Measurements from ENCODE around the gene ANKRD52. TPM values are rescaled to one million over a fixed set of nuclear protein-coding genes. Genes with fewer than 3 reads are reported as not detected.
"Not testable (repeated sequence)": the region's sequence is repeated elsewhere in the genome, so short reads cannot be mapped to it uniquely, and the experiment has no call there.

The ANKRD52 gene
- polyA plus RNA-seq, 3 donors, result 29.8 to 38.7 (median 34.0) TPM

DNA sequence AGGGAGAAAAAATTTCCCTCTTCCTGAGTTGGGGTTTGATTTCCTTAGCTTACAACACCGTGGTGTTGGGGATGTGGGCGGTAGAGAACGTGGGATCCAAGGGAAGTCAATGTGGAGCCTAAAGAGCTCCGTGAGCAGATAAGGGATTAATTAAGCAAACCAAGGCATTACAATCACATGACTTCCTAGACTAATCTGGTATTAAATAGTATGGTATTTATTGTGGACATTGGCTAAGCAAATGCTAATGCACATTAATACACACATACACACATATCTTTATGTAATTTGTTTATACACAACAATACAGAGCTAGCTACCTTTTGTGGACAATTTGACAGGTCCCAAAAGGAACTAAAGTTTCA lies 35.7 kb downstream of the ANKRD52 start:
- no peak for DNase-seq (ENCODE audit: extremely low read depth in 1 of 11, low read depth in 9 of 11, low spot score in 4 of 11)

DNA sequence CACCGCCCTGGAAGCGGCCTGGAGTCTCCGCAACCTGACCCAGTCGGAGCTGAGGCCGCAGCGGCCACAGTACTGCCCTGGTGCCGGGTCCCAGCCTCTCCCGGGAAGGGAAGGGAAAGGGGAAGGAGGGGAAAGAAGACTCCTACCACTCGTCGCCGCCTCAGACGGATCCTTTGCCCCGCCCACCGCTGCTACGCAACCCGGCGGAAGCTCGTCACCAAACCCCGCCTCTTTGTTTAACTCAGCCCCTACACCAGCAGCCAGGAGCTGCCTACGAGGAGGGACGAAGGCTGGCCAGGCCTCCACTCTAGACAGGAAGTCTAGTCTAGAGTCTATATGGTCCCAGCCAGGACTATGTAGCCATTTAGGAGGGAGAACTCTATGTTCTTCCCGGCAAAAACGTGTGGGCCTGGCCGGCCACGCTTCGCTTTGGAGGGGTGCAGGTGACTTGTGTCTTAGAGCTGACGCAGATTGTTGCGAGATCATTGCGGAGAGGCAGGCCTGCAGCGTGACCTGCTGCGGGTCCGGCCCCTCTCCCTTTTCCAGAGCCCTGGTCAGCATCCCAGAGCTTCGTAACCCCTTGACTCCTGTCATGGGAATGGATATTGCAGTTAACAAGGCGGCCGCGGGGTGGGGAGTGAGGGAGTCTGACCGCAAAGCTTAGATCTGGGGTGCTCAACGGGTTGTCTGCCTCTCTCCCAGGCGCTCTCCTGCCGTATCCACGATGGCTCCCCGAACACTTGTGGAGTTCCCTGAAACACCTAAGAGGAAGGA lies 36.2 kb downstream of the ANKRD52 start, which contains the start of gene RNF41:
Gene RNF41 (minus strand): TSS at position 166 of the 774 bp plus-strand sequence. CDS start 7,875 bp downstream, outside the sequence.
- peak; percentile 94 to 98 (median 96) for DNase-seq (ENCODE audit: extremely low read depth in 1 of 11, low read depth in 9 of 11, low spot score in 4 of 11)

DNA sequence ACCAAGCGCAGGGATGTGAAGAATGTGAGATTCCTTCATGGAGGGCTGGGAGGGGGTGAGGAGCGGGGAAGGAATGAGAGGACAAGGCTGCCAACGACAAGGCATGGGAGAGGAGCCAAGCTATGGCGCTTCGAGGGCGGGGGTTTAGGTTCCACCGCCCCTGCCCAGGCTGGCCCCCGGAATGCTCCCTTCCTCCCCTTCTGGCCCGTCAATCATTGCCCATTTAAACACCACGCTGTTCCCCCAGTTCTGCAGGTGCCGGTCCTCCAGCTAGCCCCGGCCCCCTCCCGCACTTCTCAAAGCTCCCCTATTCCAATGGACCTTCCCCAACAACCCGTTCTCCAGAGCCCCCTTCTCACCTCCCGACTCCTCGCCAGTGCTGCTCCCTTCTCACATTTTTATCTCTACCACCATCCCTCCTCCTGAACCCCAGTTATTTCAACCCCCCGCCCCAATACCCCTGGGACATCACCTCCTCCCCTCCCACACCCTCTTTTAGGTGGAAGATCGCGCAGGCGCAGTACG lies 36.9 kb downstream of the ANKRD52 start:
- DNase-seq (ENCODE audit: extremely low read depth in 1 of 11, low read depth in 9 of 11, low spot score in 4 of 11), result peak in 6 of 11 donors; percentile 55 to 73 (median 61)

DNA sequence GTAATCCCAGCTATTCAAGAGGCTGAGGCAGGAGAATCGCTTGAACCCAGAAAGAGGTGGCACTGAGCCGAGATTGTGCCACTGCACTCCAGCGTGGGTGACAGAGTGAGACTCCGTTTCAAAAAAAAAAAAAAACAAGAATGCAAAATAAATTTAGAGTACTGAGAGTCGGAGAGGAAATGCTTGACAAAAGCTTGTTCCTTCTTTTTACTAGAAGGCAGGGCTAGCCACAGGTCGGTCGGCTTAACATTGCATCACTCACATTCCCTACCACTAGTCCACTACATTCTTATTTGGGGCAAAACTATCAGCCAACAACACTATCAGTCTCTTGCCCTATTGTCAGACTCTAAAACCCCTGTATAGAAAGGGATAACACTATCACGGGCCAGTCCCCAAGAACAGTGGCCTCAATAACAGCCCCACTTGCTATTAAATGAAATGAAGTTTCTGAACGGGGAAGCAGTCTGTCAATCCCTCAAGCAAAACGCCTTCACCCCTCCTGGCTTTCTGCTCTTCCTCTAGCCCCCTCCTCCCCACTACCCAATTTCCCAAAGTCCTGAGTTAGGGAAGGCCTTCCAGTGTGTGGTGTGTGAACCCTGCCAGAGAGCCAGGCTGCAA lies 37.5 kb downstream of the ANKRD52 start:
- no peak for DNase-seq (ENCODE audit: extremely low read depth in 1 of 11, low read depth in 9 of 11, low spot score in 4 of 11)

DNA sequence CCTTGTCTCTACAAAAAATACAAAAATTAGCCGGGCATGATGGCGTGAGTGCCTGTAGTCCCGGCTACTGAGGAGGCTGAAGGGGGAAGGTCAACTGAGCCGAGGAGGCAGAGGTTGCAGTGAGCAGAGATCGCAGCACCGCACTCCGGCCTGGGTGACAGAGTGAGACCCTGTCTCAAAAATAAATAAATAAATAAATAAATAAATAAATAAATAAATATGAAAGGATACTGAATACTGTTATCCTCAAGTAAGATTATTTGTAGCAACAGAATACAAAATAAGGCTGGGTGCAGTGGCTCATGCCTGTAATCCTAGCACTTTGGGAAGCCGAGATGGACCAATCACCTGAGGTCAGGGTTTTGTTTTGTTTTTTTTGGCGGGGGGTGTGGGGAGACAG lies 38.3 kb downstream of the ANKRD52 start:
- DNase-seq (ENCODE audit: extremely low read depth in 1 of 11, low read depth in 9 of 11, low spot score in 4 of 11), result no peak

DNA sequence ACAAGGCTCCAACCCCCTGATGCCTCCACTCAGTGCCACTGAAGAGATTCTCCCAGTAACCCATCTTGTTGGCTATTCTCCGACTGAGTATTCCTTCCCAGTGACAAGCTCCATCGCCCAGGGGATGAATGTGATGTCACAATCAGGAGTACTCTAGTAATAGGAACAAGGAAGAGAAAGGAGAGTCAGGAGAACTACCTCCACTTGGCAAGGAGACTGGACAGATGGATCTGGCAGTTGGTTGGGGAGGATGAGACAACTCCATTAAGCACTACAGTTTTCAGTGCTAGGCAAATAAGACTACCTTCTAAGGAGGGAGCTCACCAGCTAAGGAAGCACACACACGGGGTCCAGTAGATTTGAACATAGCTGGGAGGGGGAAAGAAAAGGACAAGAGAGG lies 41.7 kb downstream of the ANKRD52 start:
- DNase-seq (ENCODE audit: extremely low read depth in 1 of 11, low read depth in 9 of 11, low spot score in 4 of 11), result no peak

DNA sequence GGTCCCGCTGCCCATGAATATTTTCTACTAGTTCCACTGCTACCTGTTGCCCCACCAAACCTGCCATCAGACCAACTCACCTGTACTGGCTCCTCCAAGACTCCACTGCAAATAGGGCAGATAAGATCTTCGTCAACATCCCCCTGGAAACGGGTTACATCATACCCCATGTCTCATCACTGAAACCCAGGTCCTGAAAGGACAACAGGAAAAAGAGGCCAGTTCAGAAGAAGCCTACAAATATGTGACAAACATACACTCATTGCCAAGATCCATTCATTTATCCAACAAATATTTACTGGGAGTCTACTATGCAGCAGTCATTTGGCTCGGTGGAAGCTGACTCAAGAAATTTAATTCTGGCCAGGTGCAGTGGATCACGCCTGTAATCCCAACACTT lies 44.3 kb downstream of the ANKRD52 start:
- DNase-seq (ENCODE audit: extremely low read depth in 1 of 11, low read depth in 9 of 11, low spot score in 4 of 11), result no peak

DNA sequence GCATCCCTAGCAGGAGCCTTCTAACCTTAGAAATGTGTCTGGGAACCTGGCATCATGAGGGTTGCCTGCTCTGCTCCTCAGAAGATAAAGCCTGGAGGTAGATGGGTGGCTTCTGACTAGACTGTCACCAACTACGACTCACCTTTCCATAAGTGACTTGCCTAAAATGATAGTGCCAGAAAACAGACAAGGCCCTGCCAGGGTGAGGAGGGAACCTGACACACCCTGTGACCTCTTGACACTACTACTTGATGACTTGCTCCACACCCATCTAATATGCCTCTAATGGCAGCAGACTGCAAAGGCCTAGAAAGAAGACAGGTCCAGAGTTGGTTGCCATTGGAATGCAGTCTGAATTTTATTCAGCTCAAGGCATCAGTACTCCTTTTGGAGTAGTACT lies 45.8 kb downstream of the ANKRD52 start:
- DNase-seq (ENCODE audit: extremely low read depth in 1 of 11, low read depth in 9 of 11, low spot score in 4 of 11), result no peak

DNA sequence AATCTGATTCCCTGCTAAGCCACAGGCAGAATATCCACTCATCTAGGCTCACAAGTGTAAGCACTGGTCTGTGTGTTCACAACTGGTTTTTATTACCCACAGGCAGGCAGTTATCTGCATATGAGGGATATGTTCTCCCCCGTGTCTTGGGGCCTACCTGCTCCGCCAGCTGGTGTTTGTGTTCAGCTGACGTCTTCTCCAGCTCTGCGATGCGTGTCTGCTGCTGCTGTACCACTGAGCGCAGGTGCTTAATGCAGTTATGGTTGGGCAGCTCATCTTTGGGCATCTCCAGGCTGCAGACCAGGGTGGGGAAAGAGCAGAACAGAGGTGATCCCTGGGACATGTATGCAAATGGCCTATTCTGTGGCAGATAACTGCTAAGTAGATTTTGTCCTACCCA lies 50.2 kb downstream of the ANKRD52 start:
- no peak for DNase-seq (ENCODE audit: extremely low read depth in 1 of 11, low read depth in 9 of 11, low spot score in 4 of 11)

DNA sequence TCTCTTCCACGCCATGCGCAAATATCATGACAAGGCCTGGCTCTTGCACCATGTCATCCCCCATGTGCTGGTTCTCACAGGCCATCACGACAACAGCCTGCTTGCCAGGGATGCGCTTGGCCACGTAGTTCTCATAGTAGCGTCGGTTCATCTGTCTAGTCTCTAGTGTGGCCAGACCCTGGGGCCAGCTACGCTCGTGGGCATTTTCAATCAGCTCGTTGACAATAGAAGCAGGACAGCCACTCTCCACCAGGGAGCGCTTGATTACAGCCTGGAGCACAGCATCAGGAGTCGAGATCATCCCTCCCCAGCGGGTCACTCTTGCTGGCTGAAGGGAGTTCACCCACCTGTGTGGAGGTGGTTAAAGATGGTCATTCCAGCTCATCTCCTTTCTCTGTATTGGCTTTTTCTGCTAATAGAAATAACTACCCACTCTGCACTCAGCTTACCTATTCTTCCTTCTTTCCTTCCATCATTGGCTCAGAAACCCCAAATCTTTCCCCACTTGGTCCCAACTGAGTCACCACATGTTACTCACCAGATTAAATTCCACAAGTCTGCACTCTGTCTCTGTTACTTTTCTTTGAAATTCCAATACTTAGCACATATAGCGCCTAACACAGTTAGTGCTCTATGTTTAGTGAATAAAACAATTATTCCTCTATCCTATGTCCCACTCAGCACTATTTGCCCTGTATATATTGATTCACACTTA lies 51.6 kb downstream of the ANKRD52 start:
- no peak for DNase-seq (ENCODE audit: extremely low read depth in 1 of 11, low read depth in 9 of 11, low spot score in 4 of 11)

DNA sequence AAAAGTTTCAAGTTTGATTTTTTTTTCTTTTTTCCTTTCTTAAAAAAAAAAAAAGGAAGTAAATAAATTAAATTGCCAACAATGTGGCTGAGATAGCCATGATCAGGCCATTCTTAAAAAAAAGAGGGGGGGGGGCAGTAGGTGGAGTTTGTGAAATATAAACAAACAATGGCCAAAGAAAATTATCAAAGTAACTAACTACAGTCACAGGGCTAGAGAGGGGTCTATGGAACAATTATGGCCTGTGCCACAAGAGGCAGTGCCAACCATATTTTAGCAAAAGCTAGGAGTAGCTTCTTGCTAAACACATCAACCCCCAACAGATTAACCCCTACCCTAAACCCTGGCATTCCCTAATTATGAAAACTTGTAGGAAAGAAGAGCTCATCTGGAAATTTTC lies 52.7 kb downstream of the ANKRD52 start:
- no peak for DNase-seq (ENCODE audit: extremely low read depth in 1 of 11, low read depth in 9 of 11, low spot score in 4 of 11)

DNA sequence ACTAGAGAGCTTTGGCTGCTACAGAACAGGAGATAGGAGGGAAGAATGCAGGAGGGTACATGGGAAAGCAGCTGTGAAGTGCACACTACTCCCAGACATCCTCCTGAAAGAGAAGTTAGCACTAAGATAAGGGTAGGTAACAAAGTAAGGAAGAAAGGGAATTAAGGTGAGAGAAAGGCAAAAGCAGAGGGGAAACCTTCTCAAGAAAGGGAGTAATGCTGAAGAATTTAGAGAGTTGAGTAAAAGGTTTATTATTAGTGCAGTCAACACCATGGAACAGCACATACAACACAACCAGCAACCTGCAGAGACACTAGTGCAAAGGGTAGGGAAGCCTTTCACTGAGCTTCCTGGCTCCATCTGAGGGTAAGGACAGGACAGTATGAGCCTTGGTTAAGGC lies 53.9 kb downstream of the ANKRD52 start:
- DNase-seq (ENCODE audit: extremely low read depth in 1 of 11, low read depth in 9 of 11, low spot score in 4 of 11), result no peak

DNA sequence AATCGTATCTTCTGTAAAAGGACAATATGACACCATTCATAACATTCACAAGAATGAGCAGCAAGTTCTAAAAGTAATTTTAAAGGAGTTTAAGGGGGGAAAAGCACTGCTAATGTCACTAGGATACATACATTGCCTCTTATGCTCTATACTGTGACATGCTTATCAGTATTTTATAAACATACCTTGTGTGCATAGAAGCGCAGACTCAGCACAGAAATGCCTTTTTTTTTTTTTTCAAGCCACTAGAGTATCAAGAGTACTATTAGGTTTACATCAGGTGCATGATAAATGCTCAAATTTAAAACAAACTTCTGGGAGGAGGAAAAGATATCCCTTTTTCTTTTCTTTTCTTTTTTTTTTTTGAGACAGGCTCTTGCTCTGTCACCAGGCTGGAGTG lies 55.3 kb downstream of the ANKRD52 start:
- no peak for DNase-seq (ENCODE audit: extremely low read depth in 1 of 11, low read depth in 9 of 11, low spot score in 4 of 11)

DNA sequence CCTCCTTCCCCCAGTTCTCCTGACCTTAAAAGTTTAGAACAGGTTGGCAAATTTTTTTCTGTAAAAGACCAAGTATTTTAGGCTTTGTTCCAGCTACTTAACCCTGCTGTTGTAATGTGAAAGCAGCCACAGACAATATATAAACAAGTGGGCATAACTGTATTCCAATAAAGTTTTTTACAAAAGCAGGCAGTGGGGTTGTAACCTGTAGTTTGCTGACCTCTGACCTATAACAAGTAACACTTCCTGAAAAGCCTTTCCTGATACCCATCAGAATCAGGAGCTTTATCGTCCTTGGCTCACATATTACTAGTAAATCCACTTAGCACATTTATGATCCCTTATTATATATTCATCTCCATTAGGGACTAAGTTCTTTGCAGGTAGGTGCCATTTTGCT lies 55.8 kb downstream of the ANKRD52 start:
- DNase-seq (ENCODE audit: extremely low read depth in 1 of 11, low read depth in 9 of 11, low spot score in 4 of 11), result no peak

DNA sequence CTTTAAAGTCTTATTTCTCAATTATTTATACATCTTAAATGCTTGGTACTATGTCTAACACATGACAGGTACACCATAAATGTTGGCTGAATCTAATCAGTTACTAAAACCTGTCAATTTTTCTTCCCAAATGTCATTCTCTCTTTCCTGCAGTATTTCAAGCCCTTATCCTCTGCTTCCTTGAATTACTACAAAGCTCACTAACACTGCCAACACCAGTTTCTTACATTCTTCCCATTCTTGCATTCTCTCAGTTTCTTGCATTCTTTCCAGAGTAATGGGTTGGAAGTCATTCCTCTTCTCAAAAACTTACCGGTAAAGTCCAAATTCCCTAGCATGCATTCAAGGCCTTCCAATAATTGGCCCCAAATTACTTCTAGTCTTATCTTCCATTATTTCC lies 59.3 kb downstream of the ANKRD52 start:
- DNase-seq (ENCODE audit: extremely low read depth in 1 of 11, low read depth in 9 of 11, low spot score in 4 of 11), result no peak

DNA sequence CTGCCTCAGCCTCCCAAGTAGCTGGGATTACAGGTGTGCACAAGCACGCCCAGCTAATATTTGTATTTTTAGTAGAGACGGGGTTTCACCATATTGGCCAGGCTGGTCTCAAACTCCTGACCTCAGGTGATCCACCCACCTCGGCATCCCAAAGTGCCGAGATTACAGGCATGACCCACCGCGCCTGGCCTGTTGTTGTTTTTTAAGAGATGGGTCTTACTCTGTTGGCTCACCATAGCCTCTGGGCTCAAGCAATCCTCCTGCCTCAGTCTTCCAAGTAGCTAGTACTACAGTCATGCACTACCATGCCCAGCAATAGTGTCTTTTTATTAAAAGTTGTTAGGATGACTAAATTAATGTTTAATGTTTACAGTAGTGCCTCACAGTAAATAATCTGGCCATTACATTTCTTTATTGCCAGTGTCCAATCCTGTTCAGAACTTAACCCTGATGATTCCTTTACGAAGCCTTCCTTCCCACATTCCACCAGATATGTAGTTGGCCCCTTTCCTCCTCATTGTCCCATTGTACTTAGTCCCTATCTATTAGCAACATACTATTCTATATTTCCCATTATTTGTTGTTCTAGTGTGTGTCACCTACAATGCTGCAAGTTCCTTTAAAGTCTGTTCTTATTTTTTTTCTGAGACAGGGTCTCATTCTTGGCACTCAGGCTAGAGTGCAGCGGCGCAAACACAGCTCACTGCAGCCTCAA lies 60.1 kb downstream of the ANKRD52 start:
- DNase-seq (ENCODE audit: extremely low read depth in 1 of 11, low read depth in 9 of 11, low spot score in 4 of 11), result no peak

DNA sequence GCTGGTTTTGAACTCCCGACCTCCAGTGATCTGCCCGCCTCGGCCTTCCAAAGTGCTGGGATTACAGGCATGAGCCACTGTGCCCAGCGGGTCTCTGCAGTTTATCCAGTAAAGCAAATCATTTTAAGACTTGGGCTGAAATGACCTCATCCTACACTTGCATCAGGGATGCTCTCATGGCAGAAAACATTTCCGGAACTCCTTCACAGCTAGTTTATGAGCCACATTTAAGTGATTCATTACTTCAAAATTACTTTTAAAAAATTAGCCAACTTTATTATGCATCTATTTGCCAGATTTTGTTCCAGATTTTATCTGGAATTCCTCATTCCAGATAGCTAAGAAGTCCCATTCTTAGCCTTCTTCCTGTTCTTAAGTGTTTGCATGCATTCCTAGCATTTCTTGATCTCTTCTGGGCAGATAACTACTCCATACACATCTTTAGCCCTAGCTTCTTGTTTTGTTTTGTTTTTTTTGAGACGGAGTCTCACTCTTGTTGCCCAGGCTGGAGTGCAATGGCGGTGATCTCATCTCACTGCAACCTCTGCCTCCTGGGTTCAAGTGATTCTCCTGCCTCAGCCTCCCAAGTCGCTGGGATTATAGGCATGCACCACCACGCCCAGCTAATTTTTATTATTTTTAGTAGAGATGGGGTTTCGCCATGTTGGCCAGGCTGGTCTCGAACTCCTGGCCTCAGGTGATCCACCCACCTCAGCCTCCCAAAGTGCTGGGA lies 61.2 kb downstream of the ANKRD52 start:
- DNase-seq (ENCODE audit: extremely low read depth in 1 of 11, low read depth in 9 of 11, low spot score in 4 of 11), result not testable (repeated sequence)

DNA sequence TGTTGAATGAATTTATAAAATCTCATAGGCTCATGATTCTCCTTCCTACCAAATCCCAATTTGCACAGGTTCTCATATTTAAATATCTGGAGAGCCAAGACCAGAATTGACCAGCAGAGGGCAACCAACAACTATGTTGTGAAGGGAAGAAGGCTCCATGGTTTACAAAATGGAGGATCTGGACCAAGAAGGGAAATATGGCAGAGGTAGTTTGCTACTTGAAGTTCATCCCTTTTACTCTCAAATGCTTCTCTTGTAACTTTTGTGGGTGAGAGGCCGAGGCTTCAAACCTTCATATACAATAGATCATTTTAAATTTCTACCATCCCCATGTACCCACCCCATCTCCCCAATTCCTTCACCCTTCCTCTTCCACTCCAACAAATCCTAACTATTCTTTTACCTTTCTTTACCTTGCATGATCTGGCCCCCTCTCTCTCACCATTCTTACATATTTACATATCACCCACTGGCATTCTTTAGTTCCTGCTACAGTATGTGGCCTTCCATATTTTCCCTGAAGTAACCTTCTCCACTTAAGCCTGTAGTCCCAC lies 65.1 kb downstream of the ANKRD52 start:
- peak; percentile 61 to 88 (median 78) for DNase-seq (ENCODE audit: extremely low read depth in 1 of 11, low read depth in 9 of 11, low spot score in 4 of 11)
